Measurements from ENCODE around the gene TRRAP.

The TRRAP gene

GRCh38 chr7:99050971-99051370 lies 172.6 kb downstream of the TRRAP start:
- Mint-ChIP-seq H3K36me3 (ENCODE audit: low read depth) (peaks cover 71% of the 10 kb centered on the region), H3K4me1 (no peaks in the 10 kb centered on the region), H3K27ac (no peak overlapping the region), H3K4me3 (no peak overlapping the region), H3K9me3 (no peaks in the 10 kb centered on the region), H3K27me3 (ENCODE audit: low read depth) (no peaks in the 10 kb centered on the region)
- TF ChIP-seq CTCF (IDR thresholded peaks at IDR 0.05; ENCODE audit: unreplicated experiment in 3 of 3), result no peak

- no peaks in the 10 kb centered on the region for H3K9me3 Mint-ChIP-seq
- no peaks in the 10 kb centered on the region for H3K4me1 Mint-ChIP-seq
- H3K27ac Mint-ChIP-seq, result no peak overlapping the region
- no peak for TF ChIP-seq CTCF (IDR thresholded peaks at IDR 0.05; ENCODE audit: unreplicated experiment in 3 of 3)
- no peaks in the 10 kb centered on the region for H3K27me3 Mint-ChIP-seq (ENCODE audit: low read depth)
- peaks cover 62% of the 10 kb centered on the region for H3K36me3 Mint-ChIP-seq (ENCODE audit: low read depth)
- H3K4me3 Mint-ChIP-seq, result no peak overlapping the region
Measured at GRCh38 chr7:99054781-99055180, 176.4 kb downstream of the TRRAP start.

GRCh38 chr7:99061001-99061776 lies 182.9 kb downstream of the TRRAP start:
- H3K27me3 Mint-ChIP-seq (ENCODE audit: low read depth), result no peaks in the 10 kb centered on the region
- peaks cover 21% of the 10 kb centered on the region for H3K36me3 Mint-ChIP-seq (ENCODE audit: low read depth)
- no peak for TF ChIP-seq CTCF (IDR thresholded peaks at IDR 0.05; ENCODE audit: unreplicated experiment in 3 of 3)
- H3K9me3 Mint-ChIP-seq, result no peaks in the 10 kb centered on the region
- no peak overlapping the region for H3K27ac Mint-ChIP-seq
- no peak overlapping the region for H3K4me3 Mint-ChIP-seq
- no peaks in the 10 kb centered on the region for H3K4me1 Mint-ChIP-seq

All from nephron (organoid).